ENCODE measurements around the gene RGS11.

- no peak for TF ChIP-seq CTCF (IDR thresholded peaks at IDR 0.05; ENCODE audit: low read depth, low read length, missing input control)
- TF ChIP-seq MAX (IDR thresholded peaks at IDR 0.05), result no peak
- TF ChIP-seq RAD21 (IDR thresholded peaks at IDR 0.05), result no peak
- TF ChIP-seq TAF1 (conservative IDR thresholded peaks at IDR 0.05), result no peak
- no peak for TF ChIP-seq ZBTB33 (IDR thresholded peaks at IDR 0.05)
- TF ChIP-seq ATF3 (IDR thresholded peaks at IDR 0.05), result no peak
- TF ChIP-seq REST (IDR thresholded peaks at IDR 0.05), result no peak
- TF ChIP-seq SP1 (IDR thresholded peaks at IDR 0.05), result no peak
- TF ChIP-seq YY1 (IDR thresholded peaks at IDR 0.05), result no peak
- TF ChIP-seq HNF4A (conservative IDR thresholded peaks at IDR 0.05), result no peak
- TF ChIP-seq FOXA1 (IDR thresholded peaks at IDR 0.05), result no peak
- TF ChIP-seq NR2F2 (IDR thresholded peaks at IDR 0.05), result no peak
Observed at GRCh38 chr16:278863-279366, 3.2 kb upstream of the RGS11 start.

Data from liver (tissue), 3 donors.